Dendritic cell treated with granulocyte-macrophage colony-stimulating factor and Interleukin-4, amounts not matched to agents 40 ng/mL and 50 ng/mL, for 4 days (primary cell): ENCODE measurements around the gene TNFRSF14.

Experiments used
- H3K27ac Mint-ChIP-seq: one replicate; pipeline ENCODE4 v1.8.0; 2022; ENCODE audit warnings: mild to moderate bottlenecking, mixed read lengths
- H3K27me3 Mint-ChIP-seq: one replicate; pipeline ENCODE4 v1.8.0; 2022; ENCODE audit warnings: mild to moderate bottlenecking, mixed read lengths
- H3K36me3 Mint-ChIP-seq: one replicate; pipeline ENCODE4 v1.8.0; 2022; ENCODE audit warnings: low read depth, mixed read lengths
- H3K4me1 Mint-ChIP-seq: one replicate; pipeline ENCODE4 v1.8.0; 2022; ENCODE audit warnings: low read depth, mixed read lengths
- H3K4me3 Mint-ChIP-seq: one replicate; pipeline ENCODE4 v1.8.0; 2022; ENCODE audit warnings: mild to moderate bottlenecking, moderate library complexity, mixed read lengths
- H3K9me3 Mint-ChIP-seq: one replicate; pipeline ENCODE4 v1.8.0; 2022; ENCODE audit warnings: mixed read lengths
- intact Hi-C: fragments of 100-400 bp; cut with micrococcal nuclease; formaldehyde crosslinking; loops from one replicate; pipeline ENCODE4 v1.15.0; 2022

TNFRSF14 gene

DNA sequence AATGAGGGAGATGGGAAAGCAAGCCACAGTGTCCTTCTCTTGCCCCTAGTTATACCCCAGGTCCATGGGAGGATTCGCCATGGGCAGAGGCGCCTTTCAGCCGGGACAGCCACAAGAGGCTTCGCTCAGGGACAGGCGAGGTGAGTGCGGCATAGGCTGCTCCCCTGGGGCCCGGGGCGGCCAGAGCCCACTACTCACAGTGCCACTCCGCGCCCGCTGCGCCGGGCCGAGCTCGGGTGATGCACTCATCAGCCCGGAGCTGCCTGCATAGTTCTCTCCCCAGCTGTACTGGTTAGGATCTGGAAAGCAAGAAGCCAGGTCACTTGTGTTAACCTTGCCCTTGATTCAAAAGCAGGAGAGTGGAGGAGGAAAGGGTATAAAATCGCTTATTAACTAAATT, 38.2 kb upstream of the TNFRSF14 start:
- Mint-ChIP-seq H3K36me3 (peaks cover 100% of the 10 kb centered on the region), H3K4me1 (peaks cover 6% of the 10 kb centered on the region), H3K9me3 (no peaks in the 10 kb centered on the region)

DNA sequence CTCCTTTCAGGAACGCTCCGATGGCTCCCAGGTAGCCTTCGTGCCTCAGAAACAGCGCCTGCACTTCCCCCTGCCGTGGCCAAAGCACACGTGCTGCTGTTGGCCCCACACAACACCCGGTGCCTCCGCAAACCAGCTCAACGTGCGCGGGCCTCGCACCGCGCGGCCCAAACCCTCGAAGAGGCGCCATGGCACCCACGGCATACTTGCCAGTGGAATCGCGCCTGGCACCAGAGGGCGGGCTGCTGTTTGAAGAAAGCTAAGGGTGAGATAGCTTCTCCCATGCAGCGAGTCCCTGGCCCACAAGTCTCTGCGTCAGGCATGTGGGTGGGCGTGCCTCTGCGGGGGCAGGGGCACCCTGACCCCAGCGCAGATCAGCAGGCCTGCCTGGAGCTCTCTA, 37.6 kb upstream of the TNFRSF14 start:
- peaks cover 6% of the 10 kb centered on the region for H3K4me1 Mint-ChIP-seq
- no peak overlapping the region for H3K4me3 Mint-ChIP-seq
- intact Hi-C loops, result no loop called here
- H3K27me3 Mint-ChIP-seq, result no peaks in the 10 kb centered on the region
- no peaks in the 10 kb centered on the region for H3K9me3 Mint-ChIP-seq
- peaks cover 100% of the 10 kb centered on the region for H3K36me3 Mint-ChIP-seq
- H3K27ac Mint-ChIP-seq, result no peak overlapping the region

More for the DNA sequence above, 38.2 kb upstream of the TNFRSF14 start:
- H3K4me3 Mint-ChIP-seq, result no peak overlapping the region
- H3K27me3 Mint-ChIP-seq, result no peaks in the 10 kb centered on the region
- intact Hi-C loops, result no loop called here
- no peak overlapping the region for H3K27ac Mint-ChIP-seq

DNA sequence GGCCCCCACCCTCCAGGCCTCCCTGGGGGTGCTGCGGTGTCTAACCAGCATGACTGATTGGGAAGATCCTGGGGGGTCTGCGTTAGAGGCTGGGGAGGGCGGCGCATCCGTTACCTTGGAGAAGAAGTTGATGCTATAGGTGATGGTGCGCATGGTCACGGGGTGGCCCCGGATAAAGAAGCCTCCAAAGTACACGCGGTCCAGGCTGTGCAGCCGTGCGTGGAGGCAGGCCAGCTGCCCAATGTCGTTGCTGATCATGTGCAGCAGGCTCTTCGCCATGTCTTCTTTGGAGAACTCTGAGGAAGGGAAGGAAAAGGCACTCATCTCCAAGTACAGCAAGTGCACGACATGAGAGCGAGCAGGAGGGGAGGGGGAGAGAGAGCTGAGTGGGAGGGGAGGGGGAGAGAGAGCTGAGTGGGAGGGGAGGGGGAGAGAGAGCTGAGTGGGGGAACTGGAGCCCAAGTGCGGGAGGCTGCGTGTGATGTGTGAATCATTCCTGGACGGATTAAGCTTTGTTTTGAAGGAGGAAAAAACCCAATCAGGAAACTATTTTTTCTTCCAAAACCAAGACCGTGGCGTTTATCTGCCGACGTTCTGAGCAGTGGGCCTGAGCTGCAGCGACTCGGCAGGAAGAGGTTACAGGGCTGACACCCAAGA, 37.0 kb upstream of the TNFRSF14 start:
- H3K4me3 Mint-ChIP-seq, result no peak overlapping the region
- H3K27me3 Mint-ChIP-seq, result no peaks in the 10 kb centered on the region
- H3K27ac Mint-ChIP-seq, result no peak overlapping the region
- H3K36me3 Mint-ChIP-seq, result peaks cover 98% of the 10 kb centered on the region
- intact Hi-C loops, result no loop called here
- peaks cover 12% of the 10 kb centered on the region for H3K4me1 Mint-ChIP-seq
- no peaks in the 10 kb centered on the region for H3K9me3 Mint-ChIP-seq

DNA sequence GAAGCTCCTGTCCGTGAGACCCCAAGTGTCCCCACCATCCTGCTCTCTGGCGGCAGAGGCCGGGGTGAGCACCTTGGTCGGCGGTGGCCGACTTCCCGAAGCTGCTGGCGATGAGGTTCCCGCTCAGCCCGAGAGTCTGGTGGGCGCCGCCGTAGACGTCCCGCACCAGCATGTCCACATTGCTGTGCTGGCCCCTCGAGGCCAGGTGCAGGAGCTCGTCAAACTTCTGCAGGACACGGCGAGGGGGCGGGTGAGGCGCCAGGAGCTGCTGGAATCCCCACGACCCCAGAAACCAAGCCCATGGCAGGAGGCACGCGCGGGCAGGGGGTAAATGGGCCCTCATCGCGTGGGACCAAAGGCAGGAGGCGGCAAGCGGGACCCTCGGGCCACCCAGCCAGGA, 36.4 kb upstream of the TNFRSF14 start:
- intact Hi-C loops, result loop anchor here (10.0 kb wide), 1 partner anchor 125 kb away; no protein-coding TSS in a partner anchor
- H3K4me1 Mint-ChIP-seq, result peaks cover 18% of the 10 kb centered on the region
- peaks cover 95% of the 10 kb centered on the region for H3K36me3 Mint-ChIP-seq
- H3K27ac Mint-ChIP-seq, result no peak overlapping the region
- H3K9me3 Mint-ChIP-seq, result no peaks in the 10 kb centered on the region
- H3K27me3 Mint-ChIP-seq, result no peaks in the 10 kb centered on the region
- H3K4me3 Mint-ChIP-seq, result no peak overlapping the region

DNA sequence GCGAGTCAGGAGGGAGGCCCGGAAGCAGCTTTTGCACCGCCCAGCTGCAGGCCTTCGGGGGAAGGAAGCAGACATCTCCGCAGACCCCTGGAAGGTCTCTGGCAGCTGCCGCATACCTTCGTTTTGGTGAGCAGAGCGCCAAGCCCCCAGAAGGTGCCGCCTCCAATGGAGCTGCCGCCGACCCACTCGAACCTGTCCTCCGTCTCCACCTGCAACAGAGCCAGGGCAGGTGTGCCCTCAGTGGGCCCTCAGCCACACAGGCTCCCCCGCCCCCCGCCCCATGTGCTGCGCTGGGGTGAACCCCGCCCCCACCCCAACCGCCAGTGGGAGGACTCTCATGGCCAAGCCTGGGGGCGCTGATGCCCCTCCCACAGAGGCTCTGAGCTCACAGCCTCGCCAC, 36.0 kb upstream of the TNFRSF14 start:
- intact Hi-C loops, result loop anchor here (10.0 kb wide), 1 partner anchor 125 kb away; no protein-coding TSS in a partner anchor
- peaks cover 95% of the 10 kb centered on the region for H3K36me3 Mint-ChIP-seq
- H3K4me1 Mint-ChIP-seq, result peaks cover 23% of the 10 kb centered on the region
- no peak overlapping the region for H3K4me3 Mint-ChIP-seq
- H3K27ac Mint-ChIP-seq, result no peak overlapping the region
- H3K27me3 Mint-ChIP-seq, result no peaks in the 10 kb centered on the region
- no peaks in the 10 kb centered on the region for H3K9me3 Mint-ChIP-seq

DNA sequence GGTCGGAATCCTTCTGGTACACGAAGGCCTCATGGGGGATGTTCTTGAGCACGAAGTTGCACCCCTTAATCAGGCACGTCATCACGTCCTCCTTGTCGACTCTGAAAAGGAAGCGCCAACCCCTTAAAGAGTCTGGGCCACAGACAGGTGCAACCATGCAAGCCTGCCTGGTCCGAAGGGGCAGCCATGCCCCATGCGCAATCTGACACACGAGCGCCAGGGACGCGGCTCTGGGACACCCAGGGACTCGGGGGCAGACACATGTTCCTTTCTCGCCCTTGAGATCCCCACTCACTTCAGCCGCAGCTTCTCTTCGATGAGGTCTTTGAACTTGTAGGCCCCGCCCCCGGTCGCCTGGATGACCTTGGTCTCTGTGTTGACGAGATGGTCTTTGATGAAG, 35.4 kb upstream of the TNFRSF14 start:
- H3K27me3 Mint-ChIP-seq, result no peaks in the 10 kb centered on the region
- H3K36me3 Mint-ChIP-seq, result peaks cover 93% of the 10 kb centered on the region
- intact Hi-C loops, result loop anchor here (10.0 kb wide), 1 partner anchor 124 kb away; no protein-coding TSS in a partner anchor
- no peak overlapping the region for H3K27ac Mint-ChIP-seq
- no peak overlapping the region for H3K4me3 Mint-ChIP-seq
- H3K4me1 Mint-ChIP-seq, result peaks cover 26% of the 10 kb centered on the region
- H3K9me3 Mint-ChIP-seq, result no peaks in the 10 kb centered on the region

DNA sequence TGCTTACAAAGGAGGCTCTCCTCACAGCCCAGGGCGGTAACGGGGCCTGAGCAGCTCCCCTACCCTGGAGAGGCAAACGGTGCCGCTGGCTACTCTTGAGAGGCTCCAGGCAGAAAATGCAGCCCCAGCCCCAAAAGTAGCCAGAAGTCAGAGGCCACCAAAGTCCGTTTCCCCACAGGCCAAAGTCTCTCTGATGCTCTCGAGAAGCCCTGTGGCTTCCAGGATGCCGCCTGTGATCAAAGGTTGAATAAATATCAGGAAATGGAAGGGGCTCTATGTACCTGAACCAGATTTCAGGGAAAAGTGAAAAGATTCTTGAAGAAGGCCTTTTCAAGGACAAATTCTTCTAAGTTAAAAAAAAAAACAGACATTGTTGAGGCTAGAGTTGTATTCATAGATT, 33.9 kb upstream of the TNFRSF14 start:
- H3K36me3 Mint-ChIP-seq, result peaks cover 78% of the 10 kb centered on the region
- no peak overlapping the region for H3K27ac Mint-ChIP-seq
- H3K4me1 Mint-ChIP-seq, result peaks cover 32% of the 10 kb centered on the region
- no peaks in the 10 kb centered on the region for H3K9me3 Mint-ChIP-seq
- intact Hi-C loops, result loop anchor here (10.0 kb wide), 1 partner anchor 123 kb away; no protein-coding TSS in a partner anchor
- H3K27me3 Mint-ChIP-seq, result peaks cover 6% of the 10 kb centered on the region
- H3K4me3 Mint-ChIP-seq, result no peak overlapping the region

DNA sequence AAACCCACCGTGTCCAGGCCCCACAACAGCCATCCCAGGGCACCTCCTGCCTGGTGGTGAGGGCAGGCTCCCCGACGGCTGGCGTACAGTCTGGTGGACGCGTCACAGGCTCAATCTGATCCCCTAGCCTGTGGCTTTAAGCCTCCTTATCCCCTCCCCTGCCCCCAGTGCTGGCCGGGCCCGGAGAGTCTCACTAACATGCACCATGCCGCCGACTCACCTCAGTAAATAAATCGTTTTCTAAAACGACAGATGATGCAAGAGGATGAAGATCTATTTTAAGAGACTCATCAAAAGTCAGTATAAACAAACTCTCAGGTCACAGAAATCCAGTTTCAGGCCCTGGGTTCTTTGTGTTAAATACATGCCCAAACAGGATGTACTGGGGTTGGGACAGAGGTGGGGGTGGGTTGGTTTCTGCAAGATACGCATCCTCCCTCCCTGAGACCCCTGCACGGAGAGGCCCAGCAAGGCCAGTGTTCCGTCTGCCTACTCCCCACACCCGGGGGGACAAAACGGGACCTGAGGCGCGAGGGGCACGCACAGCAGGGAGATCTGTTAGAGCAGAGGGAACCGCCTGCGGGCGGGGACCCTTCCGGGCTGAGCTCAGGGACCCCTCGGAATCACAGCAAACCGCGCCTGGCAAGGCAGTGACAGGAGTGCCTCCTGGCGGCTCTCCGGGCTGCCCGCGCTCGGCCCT, 32.8 kb upstream of the TNFRSF14 start:
- Mint-ChIP-seq H3K9me3 (no peaks in the 10 kb centered on the region), H3K36me3 (peaks cover 67% of the 10 kb centered on the region), H3K4me1 (peaks cover 35% of the 10 kb centered on the region), H3K4me3 (no peak overlapping the region), H3K27me3 (peaks cover 16% of the 10 kb centered on the region), H3K27ac (no peak overlapping the region)
- intact Hi-C loops, result loop anchor here (10.0 kb wide), 1 partner anchor 121 kb away; no protein-coding TSS in a partner anchor

DNA sequence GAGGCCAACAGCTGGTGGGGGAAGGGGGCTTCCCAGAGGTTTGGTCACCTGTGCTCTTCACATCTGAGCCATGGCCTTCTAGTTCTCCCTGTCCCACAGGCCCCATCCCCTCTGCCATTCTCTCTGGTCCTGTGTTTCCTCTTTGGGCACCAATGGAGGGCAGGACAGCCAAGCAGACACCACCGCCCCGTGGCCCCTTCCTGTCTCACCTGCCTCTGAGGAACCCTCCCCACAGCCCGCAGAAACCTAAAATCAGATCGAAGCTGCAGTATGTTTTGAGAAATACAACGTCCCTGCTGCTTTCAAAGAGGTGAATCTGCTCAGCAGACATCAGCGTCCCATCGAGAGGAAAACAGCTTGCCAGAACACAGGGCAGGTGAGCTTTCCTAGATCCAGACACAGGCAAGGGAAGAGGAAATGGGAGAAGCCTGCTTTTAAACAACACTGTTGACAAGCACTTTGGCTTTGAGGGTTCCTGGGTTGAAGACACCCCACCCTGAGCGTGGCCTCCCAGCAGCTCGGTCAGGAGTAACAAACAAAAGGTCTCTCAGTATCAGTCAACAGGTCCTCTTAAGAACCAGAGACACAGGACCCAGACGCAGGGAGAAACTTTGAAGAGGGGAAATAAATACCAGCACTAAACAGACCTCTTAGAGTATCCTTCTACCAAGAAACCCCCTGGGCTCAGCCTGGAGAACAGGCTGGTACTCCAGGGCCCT, 32.1 kb upstream of the TNFRSF14 start:
- intact Hi-C loops, result loop anchor here (10.0 kb wide), 1 partner anchor 121 kb away; no protein-coding TSS in a partner anchor
- Mint-ChIP-seq H3K9me3 (no peaks in the 10 kb centered on the region), H3K36me3 (peaks cover 60% of the 10 kb centered on the region), H3K4me3 (no peak overlapping the region), H3K4me1 (peaks cover 35% of the 10 kb centered on the region), H3K27me3 (peaks cover 23% of the 10 kb centered on the region), H3K27ac (no peak overlapping the region)

DNA sequence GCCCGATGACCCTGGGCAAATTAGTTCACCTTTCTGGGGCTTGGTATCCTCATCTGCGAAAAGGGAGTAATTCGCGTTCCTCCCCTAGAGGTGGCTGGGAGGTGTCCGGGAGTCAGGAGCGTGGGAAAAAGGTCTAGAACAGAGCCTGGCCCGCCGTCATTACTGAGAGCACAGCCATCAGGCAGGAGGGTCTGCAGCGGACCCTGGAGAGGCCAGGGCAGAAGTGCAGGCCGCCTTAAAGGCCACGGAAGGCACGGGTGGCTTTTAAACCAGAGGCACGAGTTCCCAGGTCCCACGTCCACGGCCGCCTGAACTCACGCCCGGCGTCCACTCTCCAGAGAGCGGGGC, 30.6 kb upstream of the TNFRSF14 start:
- intact Hi-C loops, result loop anchor here (10.0 kb wide), 1 partner anchor 119 kb away; no protein-coding TSS in a partner anchor
- H3K9me3 Mint-ChIP-seq, result no peaks in the 10 kb centered on the region
- H3K27ac Mint-ChIP-seq, result peak overlapping the region; percentile 90
- peaks cover 35% of the 10 kb centered on the region for H3K27me3 Mint-ChIP-seq
- H3K36me3 Mint-ChIP-seq, result peaks cover 45% of the 10 kb centered on the region
- peaks cover 35% of the 10 kb centered on the region for H3K4me1 Mint-ChIP-seq
- peak overlapping the region; percentile 88 for H3K4me3 Mint-ChIP-seq

DNA sequence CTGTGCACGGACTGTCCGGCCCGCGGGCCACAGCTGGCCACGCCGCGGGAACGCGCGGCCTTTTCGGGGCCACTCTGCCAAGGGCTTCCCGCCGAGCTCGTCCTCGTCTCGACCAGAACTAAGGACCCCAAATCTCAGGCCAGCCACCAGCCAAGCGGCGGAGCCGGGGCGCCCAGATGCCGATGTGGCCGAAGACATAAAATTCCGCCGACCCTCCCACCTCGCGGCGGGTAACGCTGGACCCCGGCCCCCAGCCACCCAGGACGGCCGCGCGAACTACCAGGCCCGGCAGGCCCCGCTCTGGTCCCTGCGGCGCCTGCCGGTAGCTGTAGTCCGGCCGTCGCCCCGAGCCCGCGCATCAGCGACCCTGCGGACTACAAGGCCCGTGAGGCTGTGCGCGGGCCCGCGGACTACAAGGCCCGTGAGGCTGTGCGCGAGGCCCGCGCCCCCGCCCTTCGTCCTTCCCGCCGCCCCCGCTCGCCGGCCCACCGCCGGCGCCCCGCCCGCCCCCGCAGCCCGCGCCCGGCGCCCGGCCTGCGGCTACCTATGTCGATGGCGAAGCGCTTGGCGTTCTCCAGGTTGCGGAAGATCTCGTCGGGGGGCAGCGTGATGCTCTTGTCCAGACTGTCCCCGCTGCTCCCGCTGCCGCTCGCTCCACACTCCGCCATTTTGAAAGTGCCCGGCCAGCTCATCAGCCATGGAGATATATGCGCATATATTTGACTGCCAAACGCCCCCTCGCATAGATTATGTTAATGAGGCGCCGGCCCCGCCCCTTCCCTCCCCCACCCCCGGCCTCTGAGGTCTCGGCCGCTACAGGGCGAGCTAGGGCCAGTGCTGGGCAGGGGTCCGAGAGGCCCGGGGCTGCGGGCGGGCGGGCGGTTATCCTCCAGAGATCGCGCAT, 30.0 kb upstream of the TNFRSF14 start, which contains the start of gene PANK4:
Gene PANK4, minus strand, starts transcription at position 677 of the 904 bp plus-strand sequence. Its CDS starts 9 bp downstream, at position 668.
- Mint-ChIP-seq H3K4me1 (peaks cover 40% of the 10 kb centered on the region), H3K27me3 (peaks cover 41% of the 10 kb centered on the region), H3K36me3 (peaks cover 39% of the 10 kb centered on the region), H3K27ac (peak within 1 kb of the TSS; percentile 90), H3K9me3 (no peaks in the 10 kb centered on the region), H3K4me3 (peak within 1 kb of the TSS; percentile 88)
- intact Hi-C loops, result loop anchor here (1.0 to 10.0 kb wide), 3 partner anchors 22 to 119 kb away; partner anchors contain the start of gene PRXL2B

DNA sequence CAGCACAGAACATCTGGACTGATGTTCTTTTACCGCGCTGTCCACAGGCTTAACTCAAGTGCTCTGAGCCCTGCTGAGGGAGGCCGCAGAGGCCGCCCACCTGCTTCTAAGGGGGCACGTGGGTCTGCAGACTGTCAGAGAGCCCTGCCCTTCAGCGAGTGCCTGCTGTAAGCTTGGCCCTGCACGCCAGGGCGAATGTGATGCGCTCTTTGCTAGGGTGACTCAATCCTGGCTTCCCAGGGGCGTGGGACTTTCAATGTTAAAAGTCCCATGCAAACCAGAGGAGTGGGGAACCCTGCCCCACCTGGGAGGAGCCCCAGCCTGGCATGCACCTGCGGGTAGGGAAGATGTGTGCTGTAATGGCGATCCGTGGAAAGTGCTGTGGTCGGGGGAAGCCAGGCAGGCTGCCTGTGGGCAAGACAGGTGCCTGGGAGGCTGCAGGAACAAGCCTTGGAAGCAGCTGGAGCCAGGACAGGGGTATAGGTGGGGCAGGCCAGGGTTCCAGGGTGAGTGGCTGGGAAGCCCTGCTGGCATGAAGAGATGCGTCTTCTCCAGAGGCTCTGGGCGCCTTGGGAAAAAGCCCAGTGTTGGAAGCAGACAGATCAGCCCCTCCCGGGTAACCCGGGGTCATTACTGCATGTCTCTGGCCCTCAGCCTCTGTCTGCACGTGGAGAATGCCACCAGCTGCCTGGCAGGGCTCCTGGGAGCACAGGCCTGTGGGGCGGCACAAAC, 29.2 kb upstream of the TNFRSF14 start:
- intact Hi-C loops, result loop anchor here (1.0 to 10.0 kb wide), 3 partner anchors 21 to 118 kb away; partner anchors contain the start of gene PRXL2B
- H3K9me3 Mint-ChIP-seq, result no peaks in the 10 kb centered on the region
- H3K27ac Mint-ChIP-seq, result peak overlapping the region; percentile 90
- H3K36me3 Mint-ChIP-seq, result peaks cover 31% of the 10 kb centered on the region
- H3K4me1 Mint-ChIP-seq, result peaks cover 40% of the 10 kb centered on the region
- peaks cover 50% of the 10 kb centered on the region for H3K27me3 Mint-ChIP-seq
- peak overlapping the region; percentile 39 for H3K4me3 Mint-ChIP-seq
